Omental fat pad (tissue), 4 donors: ENCODE results near the gene PLCL2. TPM values are rescaled to one million over a fixed set of nuclear protein-coding genes. Genes with fewer than 3 reads are reported as not detected.

Experiments
- ATAC-seq: fragments of 150-250 bp; one replicate; pipeline ENCODE4 v1.9.1; 2016; ENCODE audit warnings: mild to moderate bottlenecking, moderate library complexity; ENCODE audit not compliant: low FRiP score
- DNase-seq: peaks from one replicate; pipeline ENCODE4 v3.0.0-alpha.2; 2019; ENCODE audit warnings: low spot score
- total RNA-seq, 4 donors: library from RNA; depleted of rRNA; stranded (reverse); fragments of >200 nt; gene quantifications; one replicate each; pipeline ENCODE4 v1.1.0, GENCODE V29; 2016
- TF ChIP-seq, protein P1 (sequence below), 3 donors: fragments of 450-650 bp; IDR thresholded peaks; one replicate each; pipeline ENCODE4 v1.5.1; 2016 to 2017; ENCODE audit warnings: antibody characterized with exemption in 3 of 3, mild to moderate bottlenecking in 3 of 3, moderate library complexity in 2 of 3

Gene PLCL2
- total RNA-seq, 4 donors from 2014 or later = 10.8 to 28.5 (median 16.3) TPM

DNA sequence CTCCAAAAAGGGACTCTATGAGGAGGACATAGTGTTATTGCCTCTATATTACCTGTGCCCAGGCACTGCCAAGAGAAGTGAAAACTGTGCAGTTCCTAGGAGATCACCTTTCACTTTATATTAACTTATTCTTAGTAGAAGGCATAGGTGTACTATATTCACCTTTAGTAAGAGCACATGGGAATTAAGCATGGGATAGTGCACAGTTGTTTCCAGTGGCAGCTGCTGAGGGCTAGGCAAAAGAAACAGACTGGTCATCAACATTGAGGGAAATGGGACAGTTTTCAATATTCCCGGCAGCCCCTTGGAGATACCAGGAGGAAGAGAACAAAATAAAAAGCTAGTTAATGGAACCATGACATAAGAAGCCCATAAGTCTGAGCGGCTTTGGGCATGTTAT is 100.9 kb downstream of the PLCL2 start:
- no peak for ATAC-seq
- TF ChIP-seq, protein P1, sequence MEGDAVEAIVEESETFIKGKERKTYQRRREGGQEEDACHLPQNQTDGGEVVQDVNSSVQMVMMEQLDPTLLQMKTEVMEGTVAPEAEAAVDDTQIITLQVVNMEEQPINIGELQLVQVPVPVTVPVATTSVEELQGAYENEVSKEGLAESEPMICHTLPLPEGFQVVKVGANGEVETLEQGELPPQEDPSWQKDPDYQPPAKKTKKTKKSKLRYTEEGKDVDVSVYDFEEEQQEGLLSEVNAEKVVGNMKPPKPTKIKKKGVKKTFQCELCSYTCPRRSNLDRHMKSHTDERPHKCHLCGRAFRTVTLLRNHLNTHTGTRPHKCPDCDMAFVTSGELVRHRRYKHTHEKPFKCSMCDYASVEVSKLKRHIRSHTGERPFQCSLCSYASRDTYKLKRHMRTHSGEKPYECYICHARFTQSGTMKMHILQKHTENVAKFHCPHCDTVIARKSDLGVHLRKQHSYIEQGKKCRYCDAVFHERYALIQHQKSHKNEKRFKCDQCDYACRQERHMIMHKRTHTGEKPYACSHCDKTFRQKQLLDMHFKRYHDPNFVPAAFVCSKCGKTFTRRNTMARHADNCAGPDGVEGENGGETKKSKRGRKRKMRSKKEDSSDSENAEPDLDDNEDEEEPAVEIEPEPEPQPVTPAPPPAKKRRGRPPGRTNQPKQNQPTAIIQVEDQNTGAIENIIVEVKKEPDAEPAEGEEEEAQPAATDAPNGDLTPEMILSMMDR (IDR thresholded peaks at IDR 0.05) = no peak

DNA sequence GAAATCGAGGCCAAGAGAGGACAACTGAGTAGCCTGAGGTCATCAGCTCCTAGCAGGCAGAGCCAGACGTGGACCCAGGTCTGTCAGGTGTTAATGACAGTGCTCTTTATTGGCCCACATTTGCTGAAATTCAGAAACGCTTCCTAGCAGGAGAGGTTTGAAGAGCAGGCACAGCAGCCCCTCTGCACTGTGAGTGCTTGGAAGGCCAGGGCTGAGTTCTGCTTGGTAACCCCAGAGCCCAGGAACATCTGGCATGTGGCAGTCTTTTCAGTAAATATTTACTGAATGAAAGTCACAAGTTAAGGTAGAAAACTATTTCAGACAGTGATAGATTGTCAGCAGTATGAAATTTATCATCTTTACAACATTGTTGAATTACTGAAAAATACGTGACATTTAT is 102.4 kb downstream of the PLCL2 start:
- no peak for DNase-seq
- TF ChIP-seq, protein P1 (IDR thresholded peaks at IDR 0.05) = no peak
- ATAC-seq = no peak

More for the DNA sequence above, 100.9 kb downstream of the PLCL2 start:
- no peak for DNase-seq

DNA sequence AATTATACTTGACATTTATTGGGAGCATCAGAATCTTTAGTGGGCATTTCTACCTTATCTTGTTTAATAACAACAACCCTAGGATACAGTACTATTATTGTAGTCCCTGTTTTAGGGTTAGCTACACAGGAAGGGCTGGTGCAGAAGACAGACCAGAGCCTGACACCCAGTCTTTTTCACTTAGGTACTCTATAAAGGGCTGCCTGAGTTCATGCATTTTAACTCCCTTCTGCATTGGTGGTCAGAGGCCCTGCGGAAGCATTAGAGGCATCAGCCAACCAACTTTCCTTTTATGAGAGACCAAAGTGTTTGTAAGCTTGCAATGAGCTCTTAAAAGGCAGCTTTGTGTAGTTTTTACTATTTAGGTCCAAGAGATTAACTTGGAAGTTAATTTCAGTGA is 105.4 kb downstream of the PLCL2 start:
- TF ChIP-seq, protein P1 (IDR thresholded peaks at IDR 0.05) = no peak
- no peak for DNase-seq
- ATAC-seq = no peak

DNA sequence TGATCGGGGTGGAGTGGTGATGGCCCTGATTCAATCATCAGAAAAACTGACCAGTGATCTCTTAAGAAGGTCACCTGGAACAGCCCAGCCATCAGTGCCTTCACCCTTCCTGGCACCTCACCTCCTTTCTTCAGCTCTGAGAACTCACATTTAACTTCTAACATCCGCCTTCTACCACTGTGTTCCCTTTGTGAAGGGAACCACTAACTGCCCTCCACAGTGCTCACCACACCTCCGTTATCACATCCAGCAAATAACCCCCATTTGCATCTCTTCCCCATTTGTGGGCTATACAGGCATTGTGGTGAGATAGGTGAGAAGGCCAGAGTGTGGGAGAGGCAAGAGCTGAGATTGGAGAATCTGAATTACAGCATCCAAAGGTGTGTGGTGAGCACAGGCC is 107.4 kb downstream of the PLCL2 start:
- DNase-seq = no peak
- ATAC-seq = no peak
- TF ChIP-seq, protein P1 (IDR thresholded peaks at IDR 0.05) = no peak

DNA sequence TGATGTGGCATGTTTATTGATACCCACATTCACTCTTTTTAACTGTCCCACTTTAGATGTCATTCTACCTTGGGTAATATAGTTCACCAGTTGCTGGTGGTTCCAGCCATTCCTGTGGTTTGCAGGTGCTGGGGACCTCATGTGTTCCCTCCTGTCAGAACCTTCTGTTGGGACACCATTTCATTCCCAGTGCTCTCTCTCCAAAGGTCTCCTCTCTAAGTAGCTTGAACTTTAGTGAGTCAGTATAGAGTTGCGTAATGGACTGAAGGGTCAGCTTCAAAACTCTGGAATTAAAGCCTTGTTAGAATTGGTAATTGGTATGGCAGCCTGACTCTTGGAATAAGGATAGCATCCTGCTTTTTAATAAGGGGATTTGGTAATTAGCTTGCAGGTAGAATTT is 108.5 kb downstream of the PLCL2 start:
- no peak for ATAC-seq
- TF ChIP-seq, protein P1 (IDR thresholded peaks at IDR 0.05) = no peak
- DNase-seq = no peak

- TF ChIP-seq, protein P1 (IDR thresholded peaks at IDR 0.05) = no peak
- ATAC-seq = no peak
These were observed 110.2 kb downstream of the PLCL2 start for GRCh38 chr3:16994854-16995525.

GRCh38 chr3:16995601-16996000 is 110.8 kb downstream of the PLCL2 start:
- no peak for ATAC-seq
- TF ChIP-seq, protein P1 (IDR thresholded peaks at IDR 0.05) = no peak
- DNase-seq = no peak

More at GRCh38 chr3:16994854-16995525, 110.2 kb downstream of the PLCL2 start:
- no peak for DNase-seq
